Fibroblast of the aortic adventitia (primary cell): ENCODE results near the gene TEX13D. TPM values are rescaled to one million over a fixed set of nuclear protein-coding genes. Genes with fewer than 3 reads are reported as not detected.

Experiments
- DNase-seq: peaks from one replicate; pipeline ENCODE4 v3.0.0-alpha.2; 2010; ENCODE audit warnings: low read depth
- H3K4me3 ChIP-seq: 2 replicates; pipeline ENCODE4 v1.5.1; 2011; ENCODE audit warnings: low read depth, mild to moderate bottlenecking, control low read depth, low read length, moderate library complexity
- CTCF ChIP-seq: IDR thresholded peaks from 2 replicates; pipeline ENCODE4 v1.5.1; 2011; ENCODE audit warnings: mild to moderate bottlenecking, low read length, control low read depth, inconsistent platforms; ENCODE audit not compliant: insufficient read depth
- small RNA-seq: library from RNA; depleted of rRNA; stranded (forward); fragments of <200 nt; gene quantifications from one replicate; pipeline ENCODE3, GENCODE V24; 2012
- total RNA-seq: library from RNA; depleted of rRNA; stranded (reverse); fragments of >200 nt; gene quantifications from 2 replicates; pipeline ENCODE4 v1.2.3, GENCODE V29; 2012; ENCODE audit warnings: low replicate concordance

Gene TEX13D
- total RNA-seq, 1 donor: 0.09 TPM

- DNase-seq: no peak
- H3K4me3 ChIP-seq: no peak overlapping the region
- TF ChIP-seq CTCF: no peak
These were observed 40.9 kb downstream of the TEX13D start for GRCh38 chrX:124373348-124373747.

- no peak for TF ChIP-seq CTCF
- DNase-seq: no peak
- no peak overlapping the region for H3K4me3 ChIP-seq
These were observed 46.2 kb downstream of the TEX13D start for GRCh38 chrX:124378643-124379042.

GRCh38 chrX:124383354-124383753, 50.9 kb downstream of the TEX13D start:
- no peak for DNase-seq
- no peak for TF ChIP-seq CTCF
- no peak overlapping the region for H3K4me3 ChIP-seq

- no peak for TF ChIP-seq CTCF
- DNase-seq: no peak
- no peak overlapping the region for H3K4me3 ChIP-seq
These were observed 53.9 kb downstream of the TEX13D start for GRCh38 chrX:124386401-124386800.

Small RNAs within 50 kb of the gene (small RNA-seq; reads per million reads assigned to genes)
- not detected for gene AL022718.1

Other genes with a start within 250 kb of the TEX13D start
- gene SH2D1A, start 13.9 kb downstream of the TEX13D start, total RNA-seq: not detected in 2 replicates